Measurements from ENCODE around the gene BTG3.

The BTG3 gene

GRCh38 chr21:17575076-17575475 is 37.6 kb downstream of the BTG3 start:
- no peaks in the 10 kb centered on the region for H4K20me1 ChIP-seq (ENCODE audit: insufficient read depth, low read length, poor library complexity, severe bottlenecking)
- H3K9me3 ChIP-seq (ENCODE audit: insufficient read depth, low read depth, low read length): no peaks in the 10 kb centered on the region
- no peaks in the 10 kb centered on the region for H3K4me1 ChIP-seq (ENCODE audit: insufficient read depth, low read length, poor library complexity, severe bottlenecking)
- H3F3A ChIP-seq (ENCODE audit: low read depth): no peaks in the 10 kb centered on the region
- no peak overlapping the region for H3K4me3 ChIP-seq (ENCODE audit: low read length, poor library complexity, severe bottlenecking)
- no peak overlapping the region for H2AFZ ChIP-seq (ENCODE audit: low read length)
- no peaks in the 10 kb centered on the region for H3K27me3 ChIP-seq (ENCODE audit: insufficient read depth, low read length, poor library complexity, severe bottlenecking)
- H3K79me2 ChIP-seq (ENCODE audit: insufficient read depth, low read length): no peaks in the 10 kb centered on the region
- no peak for TF ChIP-seq CTCF (conservative IDR thresholded peaks at IDR 0.05; ENCODE audit: low read length)
- no peaks in the 10 kb centered on the region for H3K9me2 ChIP-seq (replicated peaks; ENCODE audit: low read depth, low read length)
- no peak overlapping the region for H3K9ac ChIP-seq (ENCODE audit: low read depth, low read length, poor library complexity, severe bottlenecking)
- H3K4me2 ChIP-seq (ENCODE audit: low read depth, low read length, poor library complexity, severe bottlenecking): no peak overlapping the region
- no peaks in the 10 kb centered on the region for H3K36me3 ChIP-seq (ENCODE audit: insufficient read depth, low read length)

DNA sequence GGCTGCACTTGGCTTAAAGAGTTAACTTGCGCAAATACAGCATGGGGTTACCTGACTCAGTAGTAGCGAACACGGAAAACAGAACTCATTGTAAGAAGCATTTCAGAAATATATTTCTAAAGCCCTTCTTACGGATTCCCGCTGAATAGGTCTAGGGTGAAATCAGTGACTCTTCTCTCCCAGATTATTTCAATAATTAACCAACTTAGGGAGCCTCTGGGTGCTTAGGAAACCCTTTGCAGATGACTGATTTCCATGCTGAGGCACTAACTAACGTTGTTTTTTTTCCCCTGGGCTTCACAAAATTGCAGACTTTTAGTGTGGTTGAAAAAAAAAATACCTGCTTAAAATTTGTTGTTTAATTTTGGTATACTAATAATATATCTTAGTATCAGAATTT is 40.3 kb downstream of the BTG3 start:
- Histone ChIP-seq H3K4me1 (ENCODE audit: insufficient read depth, low read length, poor library complexity, severe bottlenecking) (no peaks in the 10 kb centered on the region), H3F3A (ENCODE audit: low read depth) (no peaks in the 10 kb centered on the region), H3K79me2 (ENCODE audit: insufficient read depth, low read length) (no peaks in the 10 kb centered on the region), H4K20me1 (ENCODE audit: insufficient read depth, low read length, poor library complexity, severe bottlenecking) (no peaks in the 10 kb centered on the region), H3K4me2 (ENCODE audit: low read depth, low read length, poor library complexity, severe bottlenecking) (no peak overlapping the region), H3K9ac (ENCODE audit: low read depth, low read length, poor library complexity, severe bottlenecking) (no peak overlapping the region), H3K9me2 (replicated peaks; ENCODE audit: low read depth, low read length) (no peaks in the 10 kb centered on the region), H3K27me3 (ENCODE audit: insufficient read depth, low read length, poor library complexity, severe bottlenecking) (no peaks in the 10 kb centered on the region), H2AFZ (ENCODE audit: low read length) (no peak overlapping the region), H3K36me3 (ENCODE audit: insufficient read depth, low read length) (no peaks in the 10 kb centered on the region), H3K9me3 (ENCODE audit: insufficient read depth, low read depth, low read length) (no peaks in the 10 kb centered on the region), H3K4me3 (ENCODE audit: low read length, poor library complexity, severe bottlenecking) (no peak overlapping the region)
- TF ChIP-seq CTCF (conservative IDR thresholded peaks at IDR 0.05; ENCODE audit: low read length) (no peak), EZH2phosphoT487 (IDR thresholded peaks at IDR 0.05; ENCODE audit: borderline replicate concordance) (no peak)

DNA sequence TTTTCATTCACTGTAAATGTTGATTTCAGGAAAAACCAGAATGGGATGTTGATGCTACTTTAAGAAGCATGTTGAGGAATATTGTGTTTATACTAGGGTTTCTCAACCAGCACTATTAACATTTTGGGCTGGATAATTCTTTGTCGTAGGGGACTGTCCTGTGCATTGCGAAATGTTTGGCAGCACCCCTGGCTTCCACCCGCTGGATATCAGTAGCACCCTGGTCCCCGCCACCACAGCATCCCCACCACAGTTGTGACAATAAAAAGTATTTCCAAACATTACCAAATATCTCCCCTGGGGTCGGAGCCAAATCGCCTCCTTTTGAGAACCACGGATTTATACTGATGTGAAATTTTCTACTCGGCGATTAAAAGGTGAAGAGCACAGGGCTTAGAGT is 41.9 kb downstream of the BTG3 start:
- H3K9me3 ChIP-seq (ENCODE audit: insufficient read depth, low read depth, low read length): no peaks in the 10 kb centered on the region
- no peaks in the 10 kb centered on the region for H3K36me3 ChIP-seq (ENCODE audit: insufficient read depth, low read length)
- no peak overlapping the region for H3K4me3 ChIP-seq (ENCODE audit: low read length, poor library complexity, severe bottlenecking)
- no peaks in the 10 kb centered on the region for H4K20me1 ChIP-seq (ENCODE audit: insufficient read depth, low read length, poor library complexity, severe bottlenecking)
- H3K27me3 ChIP-seq (ENCODE audit: insufficient read depth, low read length, poor library complexity, severe bottlenecking): no peaks in the 10 kb centered on the region
- TF ChIP-seq CTCF (conservative IDR thresholded peaks at IDR 0.05; ENCODE audit: low read length): no peak
- no peak for TF ChIP-seq EZH2phosphoT487 (IDR thresholded peaks at IDR 0.05; ENCODE audit: borderline replicate concordance)
- no peaks in the 10 kb centered on the region for H3F3A ChIP-seq (ENCODE audit: low read depth)
- no peak overlapping the region for H2AFZ ChIP-seq (ENCODE audit: low read length)
- H3K4me1 ChIP-seq (ENCODE audit: insufficient read depth, low read length, poor library complexity, severe bottlenecking): no peaks in the 10 kb centered on the region
- H3K4me2 ChIP-seq (ENCODE audit: low read depth, low read length, poor library complexity, severe bottlenecking): no peak overlapping the region
- no peak overlapping the region for H3K9ac ChIP-seq (ENCODE audit: low read depth, low read length, poor library complexity, severe bottlenecking)
- no peaks in the 10 kb centered on the region for H3K79me2 ChIP-seq (ENCODE audit: insufficient read depth, low read length)
- H3K9me2 ChIP-seq (replicated peaks; ENCODE audit: low read depth, low read length): no peaks in the 10 kb centered on the region

Data from Loucy (cell line).